PFSK-1 (cell line): ENCODE data around the gene TMEM185B.

Source experiments
- FOXP2 ChIP-seq: optimal IDR thresholded peaks from 2 replicates; pipeline ENCODE3; 2011; ENCODE audit warnings: borderline replicate concordance, control low read depth, inconsistent platforms; ENCODE audit not compliant: insufficient read depth; ENCODE audit errors: extremely low read length, extremely low read depth
- POLR2AphosphoS5 ChIP-seq: IDR thresholded peaks from 2 replicates; pipeline ENCODE4 v1.6.1; 2012; ENCODE audit warnings: low read depth, mild to moderate bottlenecking, control low read depth, low read length, moderate library complexity
- SIN3A ChIP-seq: IDR thresholded peaks from 2 replicates; pipeline ENCODE4 v1.6.1; 2012; ENCODE audit warnings: mild to moderate bottlenecking, low read length, moderate library complexity, borderline replicate concordance; ENCODE audit not compliant: insufficient read depth
- TAF1 ChIP-seq: IDR thresholded peaks from 2 replicates; pipeline ENCODE4 v1.6.1; 2012; ENCODE audit warnings: low read length, control low read depth, borderline replicate concordance; ENCODE audit not compliant: insufficient read depth
- TF ChIP-seq, protein P1 (sequence below), 2 experiments: IDR thresholded peaks; 2 replicates each; pipeline versions ENCODE4 v1.6.1 to v1.8.0; 2011 to 2012; ENCODE audit warnings: low read depth in 2 of 2, low read length in 2 of 2, control low read depth in 1 of 2, inconsistent platforms in 1 of 2, mild to moderate bottlenecking in 1 of 2, moderate library complexity in 1 of 2; ENCODE audit not compliant: insufficient read depth in 1 of 2

TMEM185B gene

DNA sequence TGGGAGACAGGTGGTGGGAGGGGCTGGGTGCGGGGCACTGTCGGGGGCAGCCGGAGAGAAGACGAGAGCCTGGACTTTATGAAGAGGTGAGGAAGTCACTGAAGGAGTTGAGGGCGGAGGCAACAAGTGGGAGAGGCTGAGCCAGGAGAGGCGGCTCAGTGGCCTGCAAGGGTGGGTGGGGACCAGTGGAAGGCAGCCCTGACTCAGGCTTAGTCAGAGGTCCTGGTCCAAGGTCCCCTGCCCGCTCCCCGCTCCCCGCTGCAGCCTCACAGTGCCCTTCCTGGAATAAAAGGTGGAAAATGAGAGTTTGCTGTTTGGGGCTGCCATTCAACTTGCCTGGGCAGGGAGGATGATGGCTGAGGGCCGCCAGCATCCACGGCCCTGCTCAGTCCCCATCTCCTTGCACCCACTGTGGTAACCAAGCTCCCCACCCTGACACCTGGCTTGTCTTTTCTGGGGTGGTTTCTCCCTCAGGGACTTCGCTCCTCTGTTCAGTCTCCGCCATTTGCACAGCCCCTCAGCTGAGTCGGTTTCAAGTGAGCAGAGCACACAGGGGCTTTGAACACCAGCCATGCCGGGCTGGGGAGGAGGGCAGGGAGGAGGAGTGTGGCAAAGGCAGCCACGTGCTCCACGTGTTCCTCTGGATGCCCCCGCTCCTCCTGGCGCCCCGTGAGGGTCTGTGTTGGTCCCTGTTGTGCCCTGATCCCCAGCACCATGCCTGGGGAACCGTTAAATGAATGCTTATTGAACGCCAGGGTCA is 15.7 kb upstream of the TMEM185B start:
- TF ChIP-seq POLR2AphosphoS5, result no peak
- TF ChIP-seq SIN3A, result no peak
- no peak for TF ChIP-seq FOXP2
- no peak for TF ChIP-seq TAF1
- TF ChIP-seq, protein P1, sequence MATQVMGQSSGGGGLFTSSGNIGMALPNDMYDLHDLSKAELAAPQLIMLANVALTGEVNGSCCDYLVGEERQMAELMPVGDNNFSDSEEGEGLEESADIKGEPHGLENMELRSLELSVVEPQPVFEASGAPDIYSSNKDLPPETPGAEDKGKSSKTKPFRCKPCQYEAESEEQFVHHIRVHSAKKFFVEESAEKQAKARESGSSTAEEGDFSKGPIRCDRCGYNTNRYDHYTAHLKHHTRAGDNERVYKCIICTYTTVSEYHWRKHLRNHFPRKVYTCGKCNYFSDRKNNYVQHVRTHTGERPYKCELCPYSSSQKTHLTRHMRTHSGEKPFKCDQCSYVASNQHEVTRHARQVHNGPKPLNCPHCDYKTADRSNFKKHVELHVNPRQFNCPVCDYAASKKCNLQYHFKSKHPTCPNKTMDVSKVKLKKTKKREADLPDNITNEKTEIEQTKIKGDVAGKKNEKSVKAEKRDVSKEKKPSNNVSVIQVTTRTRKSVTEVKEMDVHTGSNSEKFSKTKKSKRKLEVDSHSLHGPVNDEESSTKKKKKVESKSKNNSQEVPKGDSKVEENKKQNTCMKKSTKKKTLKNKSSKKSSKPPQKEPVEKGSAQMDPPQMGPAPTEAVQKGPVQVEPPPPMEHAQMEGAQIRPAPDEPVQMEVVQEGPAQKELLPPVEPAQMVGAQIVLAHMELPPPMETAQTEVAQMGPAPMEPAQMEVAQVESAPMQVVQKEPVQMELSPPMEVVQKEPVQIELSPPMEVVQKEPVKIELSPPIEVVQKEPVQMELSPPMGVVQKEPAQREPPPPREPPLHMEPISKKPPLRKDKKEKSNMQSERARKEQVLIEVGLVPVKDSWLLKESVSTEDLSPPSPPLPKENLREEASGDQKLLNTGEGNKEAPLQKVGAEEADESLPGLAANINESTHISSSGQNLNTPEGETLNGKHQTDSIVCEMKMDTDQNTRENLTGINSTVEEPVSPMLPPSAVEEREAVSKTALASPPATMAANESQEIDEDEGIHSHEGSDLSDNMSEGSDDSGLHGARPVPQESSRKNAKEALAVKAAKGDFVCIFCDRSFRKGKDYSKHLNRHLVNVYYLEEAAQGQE (IDR thresholded peaks at IDR 0.05; ENCODE audit: insufficient read depth in 1 of 2, low read depth in 2 of 2, low read length in 2 of 2), result no peak

DNA sequence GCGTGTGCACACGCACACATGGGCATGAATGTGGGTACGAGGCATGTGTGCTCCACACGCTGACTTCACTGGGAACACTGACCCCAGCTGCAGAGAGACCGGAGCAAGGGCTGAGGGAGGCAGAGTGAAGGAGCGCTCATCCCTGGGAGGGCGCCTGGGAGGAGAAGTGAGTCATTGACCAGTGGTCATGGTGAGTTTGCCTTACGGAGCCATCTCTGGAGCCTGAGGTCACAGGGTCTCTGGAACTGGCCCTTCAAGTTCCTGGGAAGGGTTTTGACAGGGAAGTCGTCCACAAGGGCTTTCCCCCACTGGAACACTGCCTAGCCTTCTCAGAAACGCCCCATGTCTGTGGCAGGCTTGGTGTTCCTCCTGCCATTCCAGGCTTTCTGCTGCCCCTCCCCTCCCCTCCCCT is 14.3 kb upstream of the TMEM185B start:
- TF ChIP-seq FOXP2, result no peak
- TF ChIP-seq TAF1, result no peak
- no peak for TF ChIP-seq SIN3A
- TF ChIP-seq POLR2AphosphoS5, result no peak
- TF ChIP-seq, protein P1 (IDR thresholded peaks at IDR 0.05; ENCODE audit: insufficient read depth in 1 of 2, low read depth in 2 of 2, low read length in 2 of 2), result no peak

DNA sequence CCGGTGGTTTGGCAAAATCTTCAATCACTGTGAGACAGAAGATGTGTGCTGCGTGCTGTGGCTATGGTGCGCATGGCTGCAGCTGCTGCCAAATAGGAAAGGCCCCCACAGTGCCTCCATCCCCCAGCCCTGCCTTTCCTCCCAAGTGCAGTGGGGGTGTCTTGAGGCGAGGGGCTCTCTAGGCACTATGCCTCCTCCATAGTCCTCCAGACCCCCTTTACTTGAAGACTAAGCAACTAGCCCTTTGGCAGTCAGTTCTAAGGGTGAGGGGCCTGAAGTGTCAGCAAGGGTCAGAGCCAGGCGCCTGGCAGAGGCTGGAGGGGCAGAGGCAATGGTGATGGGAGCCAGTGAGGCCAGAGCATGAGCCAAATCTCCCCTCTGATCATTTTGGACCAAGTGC is 13.6 kb upstream of the TMEM185B start:
- TF ChIP-seq SIN3A (no peak), TAF1 (no peak), FOXP2 (no peak), POLR2AphosphoS5 (no peak)
- TF ChIP-seq, protein P1 (IDR thresholded peaks at IDR 0.05; ENCODE audit: insufficient read depth in 1 of 2, low read depth in 2 of 2, low read length in 2 of 2), result no peak

DNA sequence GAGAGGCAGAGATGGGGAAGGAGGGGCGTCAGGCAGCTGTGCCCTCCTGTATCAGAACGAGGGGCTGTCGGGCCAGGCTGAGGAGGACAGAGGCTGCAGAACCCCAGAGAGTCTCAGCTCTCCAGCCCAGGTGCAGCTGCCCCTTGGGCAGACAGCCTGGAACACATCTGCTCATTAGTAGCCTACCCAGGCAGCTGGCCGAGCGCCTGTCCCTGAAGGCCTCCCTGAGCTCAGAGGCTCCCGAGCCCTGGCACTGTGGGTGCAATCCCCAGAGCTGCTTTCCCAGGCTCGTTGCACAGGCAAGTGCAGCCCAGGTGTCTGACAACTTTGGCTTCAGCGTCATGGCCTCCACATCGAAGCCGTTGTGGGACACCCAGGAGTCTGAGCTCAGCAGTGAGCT is 13.1 kb upstream of the TMEM185B start:
- TF ChIP-seq SIN3A (no peak), FOXP2 (no peak), POLR2AphosphoS5 (no peak), TAF1 (no peak)
- TF ChIP-seq, protein P1 (IDR thresholded peaks at IDR 0.05; ENCODE audit: insufficient read depth in 1 of 2, low read depth in 2 of 2, low read length in 2 of 2), result no peak
